ENCODE data around the gene RPGRIP1L.

DNA sequence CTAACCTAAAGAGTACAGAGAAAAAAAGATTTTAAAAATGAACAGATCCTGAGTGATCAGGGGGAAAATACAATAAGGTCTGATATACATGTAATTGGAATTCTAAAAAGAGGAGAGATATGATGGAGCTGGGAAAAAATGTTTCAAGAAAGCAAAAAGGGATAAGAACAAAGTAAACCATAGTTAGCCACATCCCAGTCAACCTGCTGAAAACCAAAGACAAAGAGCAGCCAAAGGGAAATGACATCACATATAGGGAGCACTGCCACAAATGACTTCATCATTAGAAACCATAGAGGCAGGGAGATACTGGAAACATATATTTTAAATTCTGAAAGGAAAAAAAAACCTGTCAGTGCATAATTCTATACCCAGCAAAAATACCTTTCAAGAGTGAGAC, 131.9 kb downstream of the RPGRIP1L start:
- TF ChIP-seq, protein P1, sequence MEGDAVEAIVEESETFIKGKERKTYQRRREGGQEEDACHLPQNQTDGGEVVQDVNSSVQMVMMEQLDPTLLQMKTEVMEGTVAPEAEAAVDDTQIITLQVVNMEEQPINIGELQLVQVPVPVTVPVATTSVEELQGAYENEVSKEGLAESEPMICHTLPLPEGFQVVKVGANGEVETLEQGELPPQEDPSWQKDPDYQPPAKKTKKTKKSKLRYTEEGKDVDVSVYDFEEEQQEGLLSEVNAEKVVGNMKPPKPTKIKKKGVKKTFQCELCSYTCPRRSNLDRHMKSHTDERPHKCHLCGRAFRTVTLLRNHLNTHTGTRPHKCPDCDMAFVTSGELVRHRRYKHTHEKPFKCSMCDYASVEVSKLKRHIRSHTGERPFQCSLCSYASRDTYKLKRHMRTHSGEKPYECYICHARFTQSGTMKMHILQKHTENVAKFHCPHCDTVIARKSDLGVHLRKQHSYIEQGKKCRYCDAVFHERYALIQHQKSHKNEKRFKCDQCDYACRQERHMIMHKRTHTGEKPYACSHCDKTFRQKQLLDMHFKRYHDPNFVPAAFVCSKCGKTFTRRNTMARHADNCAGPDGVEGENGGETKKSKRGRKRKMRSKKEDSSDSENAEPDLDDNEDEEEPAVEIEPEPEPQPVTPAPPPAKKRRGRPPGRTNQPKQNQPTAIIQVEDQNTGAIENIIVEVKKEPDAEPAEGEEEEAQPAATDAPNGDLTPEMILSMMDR (IDR thresholded peaks at IDR 0.05; ENCODE audit: low read depth, low read length, poor library complexity, severe bottlenecking), result no peak
- no peak for TF ChIP-seq EZH2phosphoT487 (IDR thresholded peaks at IDR 0.05; ENCODE audit: borderline replicate concordance, low read length)
